Activated T-cell treated with anti-CD3 and anti-CD28 coated beads for 4 hours (primary cell): Measurements from ENCODE around the gene YPEL5.

Experiments
- DNase-seq: peaks from one replicate; pipeline ENCODE4 v3.0.0-alpha.2; 2020

YPEL5 gene

DNA sequence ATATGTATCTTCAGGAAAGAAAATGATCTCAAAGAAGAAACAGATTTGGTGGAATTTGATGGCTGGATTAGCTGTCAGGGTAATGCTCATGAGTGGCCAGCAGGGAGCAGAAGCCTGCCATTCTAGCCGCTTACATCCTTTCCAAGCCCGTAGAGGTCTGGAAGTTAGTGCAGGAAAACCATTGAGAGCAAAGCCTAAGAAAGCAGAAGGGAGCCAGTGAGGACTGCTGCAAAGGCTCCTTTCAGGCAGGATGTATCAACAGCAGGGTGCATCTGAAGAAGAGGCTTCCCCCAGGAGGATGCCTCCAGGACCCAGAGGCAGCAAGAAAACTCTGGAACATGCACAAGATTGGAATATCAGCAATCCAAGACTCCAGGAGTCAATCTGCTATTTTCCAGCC is 61.6 kb downstream of the YPEL5 start:
- peak; percentile 29 for DNase-seq

- no peak for DNase-seq
Observed at GRCh38 chr2:30209227-30209626, 62.4 kb downstream of the YPEL5 start.
